Ramos (cell line): ENCODE results near the gene EVX2.

Experiments
- in situ Hi-C: fragments of 300-500 bp; cut with MboI; formaldehyde crosslinking; loops from one replicate; pipeline ENCODE4 v1.14.3; 2022; ENCODE audit warnings: low sequenced_read_pairs; ENCODE audit not compliant: unreplicated experiment

The EVX2 gene

DNA sequence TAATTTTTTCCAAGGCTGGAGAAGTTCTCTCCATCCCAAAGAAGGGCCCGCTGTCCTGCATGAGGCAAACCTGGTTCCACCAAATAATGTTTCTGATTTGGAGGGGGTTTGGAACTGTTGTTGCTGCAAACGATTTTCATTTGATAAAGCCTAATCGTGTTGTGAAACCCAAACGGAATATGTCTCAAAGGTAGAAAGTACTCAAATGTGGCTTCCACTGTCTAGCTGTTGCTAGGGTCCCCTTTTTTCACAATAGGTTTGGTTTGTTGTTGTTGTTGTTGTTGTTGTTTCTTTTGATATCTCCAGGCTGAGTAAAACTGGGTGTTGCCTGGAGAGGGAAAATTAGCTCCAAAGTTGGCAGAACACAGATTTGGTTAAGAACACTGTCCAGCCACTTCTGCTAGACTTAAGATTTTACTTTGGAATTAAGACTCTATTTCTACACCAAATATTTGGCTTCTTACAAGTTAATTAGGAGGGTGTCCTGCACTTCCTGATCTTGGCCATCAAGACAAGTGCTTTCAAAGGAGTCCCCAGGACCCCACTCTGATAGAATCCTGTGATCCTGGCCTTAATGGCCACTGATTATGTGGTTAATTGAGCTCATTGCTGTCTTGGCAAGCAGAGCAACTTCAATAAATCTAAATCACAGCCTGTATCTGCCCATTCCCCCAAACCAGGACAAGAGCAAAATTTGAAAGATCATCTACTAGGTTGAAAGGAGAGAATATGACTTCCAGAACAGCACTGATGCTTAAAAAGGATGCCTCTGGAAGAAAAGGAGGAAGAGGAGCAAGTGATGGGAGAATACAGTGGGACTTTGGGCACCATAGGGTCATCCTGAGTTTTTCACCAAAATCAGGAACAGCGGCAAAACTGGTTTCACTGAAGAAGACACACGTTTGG is 5.4 kb upstream of the EVX2 start:
- in situ Hi-C loops, result no loop called here

DNA sequence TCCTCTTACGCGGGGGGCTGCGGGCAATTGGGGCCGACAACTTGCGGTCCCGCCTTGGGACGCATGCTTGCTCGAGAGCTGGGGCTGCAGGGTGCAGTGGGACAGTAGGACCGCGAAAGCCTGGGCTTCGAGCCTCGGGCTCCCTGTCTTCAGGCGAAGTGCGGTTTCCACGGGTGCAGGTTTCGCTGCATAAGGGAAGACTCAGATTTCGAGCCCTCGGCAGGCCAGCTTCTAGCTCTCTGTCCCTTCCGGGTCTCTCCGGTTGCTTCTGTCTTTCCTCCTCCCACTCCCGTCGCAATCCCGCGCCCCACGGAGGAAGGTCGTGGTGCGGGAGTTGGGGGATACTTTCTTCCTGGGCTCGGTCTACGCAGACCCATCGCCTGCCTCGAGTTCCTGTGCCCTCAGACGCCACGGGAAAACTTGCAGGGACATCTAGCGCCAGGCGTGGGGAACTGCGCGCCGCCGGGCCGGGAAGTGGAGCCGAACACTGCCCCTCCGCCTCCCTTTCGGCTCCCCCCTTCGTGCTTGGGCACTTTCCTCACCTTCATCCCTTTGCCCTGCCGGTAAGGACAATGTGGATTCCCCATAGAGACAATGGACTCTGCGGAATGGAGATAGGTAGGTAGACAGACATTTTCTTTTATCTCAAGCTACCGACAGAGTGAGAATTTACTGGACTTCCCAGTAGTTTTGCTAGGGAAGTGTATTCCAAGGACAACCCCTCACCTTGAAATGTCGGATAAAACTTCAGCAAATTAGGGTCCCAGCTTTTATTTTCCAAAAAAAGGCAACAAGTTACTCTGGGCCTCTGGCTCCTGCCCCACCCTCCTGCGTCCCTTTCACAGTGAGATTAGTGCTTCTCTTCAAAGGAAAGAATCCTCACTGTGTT is 4.5 kb upstream of the EVX2 start:
- in situ Hi-C loops, result no loop called here

DNA sequence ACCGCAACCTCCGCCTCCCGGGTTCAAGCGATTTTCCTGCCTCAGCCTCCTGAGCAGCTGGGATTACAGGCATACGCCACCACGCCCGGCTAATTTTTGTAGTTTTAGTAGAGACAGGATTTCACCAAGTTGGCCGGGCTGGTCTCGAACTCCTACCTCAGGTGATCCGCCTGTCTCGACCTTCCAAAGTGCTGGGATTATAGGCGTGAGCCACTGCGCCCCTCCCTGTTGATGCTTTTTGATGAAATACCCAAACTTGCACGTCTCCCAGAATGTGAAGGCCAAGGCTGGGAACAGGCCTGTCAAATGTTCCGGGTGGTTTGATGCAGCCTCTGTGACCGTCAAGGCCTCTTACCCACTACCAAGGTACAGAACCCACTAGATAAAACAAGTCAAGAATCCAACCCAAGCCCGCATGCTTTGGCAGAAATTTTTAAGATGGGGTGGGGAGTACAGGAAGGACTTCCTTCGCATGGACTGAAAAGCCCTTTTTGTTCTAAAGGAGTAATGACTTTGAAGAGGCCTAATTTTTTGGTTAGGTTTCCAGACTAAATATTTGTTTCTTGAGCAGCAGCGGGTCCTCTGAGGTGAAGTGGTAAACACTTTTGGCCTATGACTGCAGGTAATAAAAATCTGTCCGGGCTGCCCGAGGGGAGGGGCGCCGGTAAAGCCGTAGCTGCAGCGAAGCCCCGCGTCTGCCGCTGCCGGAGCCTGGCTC is 3.7 kb upstream of the EVX2 start:
- in situ Hi-C loops, result no loop called here

DNA sequence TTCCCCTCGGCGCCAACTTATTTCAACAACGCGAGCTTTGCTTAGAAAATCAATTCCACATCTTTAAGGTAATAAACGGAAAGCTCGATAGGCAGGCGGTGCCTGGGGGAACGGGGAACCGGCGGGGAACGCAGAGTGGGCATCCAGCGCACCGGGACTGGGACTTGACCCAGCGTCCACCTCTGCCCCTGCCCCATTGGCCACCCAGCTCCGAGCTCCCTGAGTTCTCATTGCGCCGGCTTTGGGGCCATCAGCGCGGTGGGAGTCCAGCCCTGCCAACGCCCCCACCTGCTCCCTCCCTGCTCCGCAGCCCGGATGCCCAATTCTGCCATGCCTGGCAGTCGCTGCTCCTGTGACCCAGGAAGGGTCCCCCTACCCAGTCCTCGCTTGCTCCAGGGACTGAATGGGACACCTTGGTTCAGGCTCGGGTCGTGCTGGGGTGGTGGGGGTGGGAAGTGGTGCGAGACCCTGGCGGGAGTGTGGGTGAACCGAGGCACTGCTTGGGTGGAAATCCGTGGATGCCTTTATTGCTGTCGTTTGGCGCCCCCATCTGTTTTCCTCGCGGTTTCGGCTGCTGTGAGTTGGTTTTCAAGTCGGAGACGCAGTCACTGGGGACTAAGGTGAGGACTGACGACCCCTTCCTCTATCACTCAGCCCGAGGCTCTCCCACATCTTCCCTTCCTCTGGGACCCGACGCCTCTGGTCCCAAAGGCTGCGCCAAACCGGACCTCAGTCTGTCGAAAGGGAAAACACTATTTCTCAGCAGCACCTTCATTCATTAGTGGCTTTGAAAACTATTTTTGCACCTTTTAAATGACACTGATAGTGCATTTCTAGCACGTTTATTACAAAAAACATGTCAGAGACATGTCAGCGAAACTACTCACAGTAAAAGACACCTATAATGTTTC is 2.4 kb upstream of the EVX2 start:
- in situ Hi-C loops, result no loop called here

DNA sequence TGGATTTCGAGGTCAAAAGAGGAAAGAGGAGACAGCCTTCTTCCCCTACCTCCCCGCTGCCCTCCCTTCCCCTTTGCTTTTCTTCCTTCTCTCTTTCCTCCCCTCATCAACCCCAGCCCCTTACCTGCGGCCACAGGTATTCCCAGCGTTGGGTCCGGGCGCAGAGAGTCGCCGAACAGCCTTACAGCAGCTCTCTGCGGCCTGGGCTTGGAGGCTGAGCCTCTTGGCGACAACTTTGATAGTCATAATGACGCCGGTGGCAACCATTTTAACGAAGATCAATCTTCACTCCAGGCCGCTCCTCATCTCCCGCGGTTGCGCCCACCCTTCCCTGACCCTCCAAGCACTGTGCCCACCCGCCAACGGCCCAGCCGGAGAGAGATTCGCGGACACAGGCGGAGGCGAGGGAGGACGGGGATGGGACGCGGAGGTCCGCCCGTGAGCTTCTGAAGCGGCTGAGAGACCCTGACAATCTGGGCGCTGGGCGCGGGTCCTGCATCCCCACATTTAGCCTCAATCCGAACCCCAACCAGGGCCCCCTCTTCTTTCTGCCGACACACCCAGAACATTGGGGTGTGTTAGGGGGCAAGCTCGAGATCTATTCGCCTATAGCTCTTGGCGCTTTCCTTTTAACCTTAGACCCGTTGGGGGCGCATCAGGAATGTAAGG is 1.5 kb upstream of the EVX2 start:
- in situ Hi-C loops, result no loop called here

DNA sequence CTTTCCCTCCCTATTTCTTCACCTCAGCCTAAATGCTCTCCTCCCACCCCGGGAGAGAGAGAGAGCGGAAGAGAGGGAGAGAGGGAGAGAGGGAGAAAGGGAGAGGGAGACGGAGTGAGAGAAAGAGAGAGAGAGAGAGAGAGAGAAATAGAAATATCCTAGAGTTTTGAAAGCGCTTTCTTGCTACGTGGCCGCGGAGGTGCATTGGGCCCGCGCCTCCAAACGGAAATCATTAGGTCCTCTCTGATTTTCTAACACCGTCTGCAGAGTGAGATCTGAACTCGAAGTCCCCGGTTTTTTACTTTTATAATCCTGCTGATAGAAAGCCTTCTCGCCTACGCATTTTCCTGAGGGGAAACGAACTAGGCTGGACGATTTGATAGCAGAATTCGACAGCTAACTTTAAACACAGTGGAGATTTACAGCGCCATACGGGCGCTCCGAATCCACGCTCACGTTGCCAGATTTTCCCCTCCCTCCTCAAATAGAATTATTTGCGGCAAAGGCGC is 903 bp upstream of the EVX2 start:
- in situ Hi-C loops, result no loop called here

DNA sequence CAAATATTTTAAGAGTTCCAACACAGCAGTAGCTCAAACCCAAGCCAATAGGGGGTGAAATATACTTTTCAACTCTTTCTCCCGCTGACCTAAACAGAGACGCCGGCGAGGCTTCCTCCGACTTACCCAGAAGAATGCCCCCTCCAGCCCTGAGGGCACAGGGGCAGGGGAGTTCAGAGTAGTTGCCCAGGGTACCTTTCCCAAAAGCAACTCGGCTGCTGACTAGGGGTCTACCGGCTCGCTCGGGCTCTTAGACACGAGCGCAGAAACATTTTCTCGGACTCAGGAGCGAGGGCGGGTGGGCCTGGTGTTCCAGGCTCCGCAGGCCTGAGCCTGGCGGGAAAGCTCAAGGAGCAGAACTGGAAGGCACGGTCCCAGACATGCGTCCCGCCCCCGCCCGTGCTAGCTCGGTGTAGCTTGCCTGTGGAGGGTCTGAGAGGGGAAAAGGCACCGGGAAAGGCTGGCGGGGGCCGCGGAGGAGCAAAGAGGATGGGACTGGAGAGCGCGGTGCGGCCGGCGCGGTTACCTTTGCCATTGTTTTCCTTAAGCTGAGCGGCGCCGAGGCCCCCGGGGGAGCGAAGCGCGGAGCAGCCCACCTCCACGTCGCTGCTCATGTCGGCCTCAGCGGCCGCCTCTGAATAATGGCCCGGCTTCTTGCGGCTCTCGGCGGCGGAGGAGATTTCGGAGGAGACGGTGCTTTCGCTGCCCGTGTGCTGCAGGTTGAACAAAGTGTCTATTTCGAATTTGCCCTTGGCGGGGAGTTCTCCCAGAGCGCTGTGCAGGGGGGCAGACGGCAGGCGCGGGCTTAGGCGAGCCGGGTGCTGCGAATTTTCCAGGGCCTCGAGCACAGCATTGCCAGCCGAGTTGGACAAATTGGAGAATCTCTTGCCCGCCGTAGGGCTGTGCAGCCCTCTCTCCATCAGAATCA is 674 bp downstream of the EVX2 start:
- in situ Hi-C loops, result no loop called here

DNA sequence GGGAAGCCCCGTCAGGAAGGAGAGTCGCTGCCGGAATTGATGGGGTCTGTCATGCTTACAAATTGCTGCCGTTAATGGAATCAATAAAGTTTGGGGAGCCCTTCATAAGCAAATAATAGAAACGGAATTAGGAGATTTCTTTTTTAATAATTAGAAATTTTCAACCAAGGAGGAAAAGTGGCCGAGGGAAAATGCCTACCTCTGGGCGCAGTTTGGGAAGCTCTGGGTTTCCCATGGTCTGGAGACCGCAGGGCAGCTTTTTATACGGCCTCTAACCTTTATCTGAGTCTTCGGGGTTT is 1.3 kb downstream of the EVX2 start:
- in situ Hi-C loops, result no loop called here

DNA sequence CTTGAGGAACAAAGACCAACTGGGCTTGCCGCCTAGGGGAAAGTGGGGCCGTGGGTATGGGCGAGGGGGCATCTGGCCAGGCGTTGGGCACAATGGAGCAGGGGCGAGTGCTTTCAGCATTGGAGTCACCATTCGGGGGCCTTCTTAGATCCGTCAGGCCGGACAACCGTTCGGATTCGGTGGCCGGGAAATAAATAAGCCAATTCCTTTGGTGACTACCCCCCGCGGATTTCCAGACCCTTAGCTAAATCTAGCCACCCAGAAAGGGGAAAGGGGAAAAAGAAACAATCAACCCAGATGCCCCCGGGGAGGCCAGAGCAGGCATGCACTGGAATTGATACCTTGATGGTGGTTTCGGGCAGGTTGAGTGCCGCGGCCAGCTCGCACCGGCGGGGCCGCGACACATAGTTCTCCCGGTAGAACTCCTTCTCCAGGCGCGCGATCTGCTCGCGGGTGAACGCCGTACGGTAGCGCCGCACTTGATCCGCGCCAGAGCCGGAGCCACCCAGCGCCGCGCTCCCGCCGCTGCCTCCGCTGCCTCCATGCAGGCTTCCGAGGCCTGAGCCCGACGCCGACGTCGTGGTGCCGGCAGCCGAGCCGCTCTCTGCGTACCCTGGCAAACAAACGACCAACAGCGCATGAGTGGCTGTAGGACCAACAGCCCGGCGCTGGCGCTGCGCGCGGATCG is 1.8 kb downstream of the EVX2 start:
- in situ Hi-C loops, result no loop called here

DNA sequence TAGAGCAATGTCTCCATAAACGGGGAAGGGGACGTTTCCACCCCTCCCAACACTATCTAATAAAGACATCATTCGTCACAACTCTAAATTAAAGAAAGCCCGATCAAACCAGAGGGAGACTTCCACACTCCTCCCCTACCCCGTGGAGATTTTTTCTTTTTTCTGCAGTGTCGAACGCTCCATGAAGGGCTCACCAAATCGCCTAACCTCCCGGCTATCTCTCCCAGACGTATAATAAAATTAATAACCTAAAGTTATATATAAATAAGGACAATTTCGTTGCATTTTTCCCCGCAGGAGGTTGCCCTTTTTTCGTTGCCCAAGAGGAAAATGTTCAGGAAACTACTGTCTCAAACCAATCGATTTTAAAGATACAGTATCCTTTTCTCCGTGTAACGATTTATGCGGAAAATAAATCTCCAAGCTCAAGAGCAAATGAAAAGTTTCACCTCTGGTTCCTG is 2.4 kb downstream of the EVX2 start:
- in situ Hi-C loops, result no loop called here

DNA sequence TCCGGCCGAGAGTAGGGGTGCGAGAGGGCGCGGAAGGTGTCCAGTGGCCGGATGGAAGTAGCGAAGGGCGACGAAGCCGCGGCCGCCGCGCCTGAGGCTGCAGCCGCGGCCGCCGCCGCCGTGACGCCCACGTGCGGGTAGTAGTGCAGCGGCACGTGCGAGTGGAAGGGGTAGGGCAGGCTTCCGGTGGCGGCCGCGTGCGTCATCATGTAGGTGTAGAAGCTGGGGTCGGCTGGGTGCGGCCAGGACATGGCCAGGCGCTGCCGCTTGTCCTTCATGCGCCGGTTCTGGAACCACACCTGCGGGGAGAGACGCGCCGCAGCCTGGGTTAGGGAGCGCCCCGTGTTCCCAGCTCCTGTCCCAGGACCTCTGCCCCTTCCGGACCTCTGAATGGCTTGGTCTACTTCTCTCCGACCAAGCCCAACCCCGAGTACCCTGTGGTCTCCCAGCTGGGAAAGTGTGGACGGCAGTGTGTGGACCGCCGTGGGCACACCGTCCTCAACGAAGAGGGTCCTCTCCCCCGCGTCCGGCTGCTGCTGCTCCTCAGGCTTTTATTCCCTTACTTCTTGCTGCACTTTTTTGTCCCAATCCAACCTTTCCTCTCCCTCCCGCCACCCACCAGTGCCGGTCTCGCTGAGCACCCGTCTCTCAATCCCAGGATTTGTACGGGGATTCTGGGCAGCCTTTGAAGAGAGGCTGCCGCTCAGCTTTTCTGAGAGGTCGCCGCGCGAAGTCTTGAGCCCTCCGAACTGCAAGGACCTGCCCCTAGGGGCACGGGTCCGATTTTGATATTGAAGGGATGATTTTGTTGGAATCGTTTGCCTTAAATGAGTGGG is 3.0 kb downstream of the EVX2 start:
- in situ Hi-C loops, result no loop called here

DNA sequence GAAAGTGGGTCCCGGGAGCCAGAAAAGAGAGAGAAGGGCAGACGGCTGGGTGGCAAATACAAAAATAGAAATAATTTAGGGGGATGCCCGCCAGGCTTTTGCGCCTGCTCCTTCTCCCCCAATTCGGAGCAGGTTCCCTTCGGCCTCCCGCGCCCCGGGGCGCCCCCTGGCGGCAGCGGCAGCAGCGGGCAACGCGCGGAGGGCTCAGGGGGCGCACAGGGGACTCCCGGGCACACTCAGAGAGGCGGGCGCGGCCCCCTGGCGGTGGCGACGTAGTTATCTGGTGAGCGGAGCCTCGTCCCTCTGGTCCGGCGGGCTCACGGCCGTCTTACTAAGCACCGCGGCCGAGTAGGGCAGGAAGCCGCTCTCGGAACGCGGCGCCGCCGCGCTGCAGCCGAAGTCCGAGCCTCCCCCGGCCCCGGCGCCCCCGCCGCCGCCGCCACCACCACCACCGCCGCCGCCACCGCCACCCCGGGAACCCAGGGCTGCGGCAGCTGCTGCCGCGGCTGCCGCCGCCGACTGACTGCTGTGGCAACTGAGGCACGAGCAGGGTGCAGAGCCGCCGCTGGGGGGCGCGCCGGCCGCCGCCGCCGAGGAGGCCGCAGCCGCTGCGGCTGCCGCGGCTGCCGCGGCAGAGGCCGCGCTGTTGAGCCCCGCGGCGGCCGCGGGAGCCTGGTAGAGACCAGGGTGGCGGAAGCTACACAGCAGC is 3.8 kb downstream of the EVX2 start:
- in situ Hi-C loops, result no loop called here

DNA sequence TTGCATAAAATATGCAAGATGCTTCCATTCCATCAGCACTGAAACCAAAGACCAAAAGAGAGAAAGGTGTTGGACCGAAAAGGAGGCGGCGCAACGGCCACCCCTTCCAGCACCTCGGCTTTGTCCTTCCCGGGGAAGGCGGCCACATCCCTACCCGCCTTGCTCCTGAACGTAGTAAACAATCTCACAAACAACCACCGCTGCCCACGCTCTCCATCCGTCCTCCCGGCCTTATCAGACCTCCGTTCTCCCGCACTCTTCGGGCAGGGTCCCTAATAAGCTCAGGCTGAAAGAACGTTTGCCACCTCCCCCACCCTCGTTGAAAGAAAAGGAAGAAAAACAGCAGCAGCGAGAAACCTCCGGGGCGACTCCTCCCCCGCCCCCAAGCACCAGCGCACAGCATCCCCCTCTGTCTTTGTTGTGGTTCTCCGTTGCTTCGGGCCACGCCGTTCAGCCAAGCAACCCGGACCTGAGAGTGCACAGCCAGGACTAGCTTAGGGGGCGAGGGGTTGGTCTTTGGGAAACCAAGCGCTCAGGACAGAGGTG is 4.4 kb downstream of the EVX2 start:
- in situ Hi-C loops, result no loop called here

DNA sequence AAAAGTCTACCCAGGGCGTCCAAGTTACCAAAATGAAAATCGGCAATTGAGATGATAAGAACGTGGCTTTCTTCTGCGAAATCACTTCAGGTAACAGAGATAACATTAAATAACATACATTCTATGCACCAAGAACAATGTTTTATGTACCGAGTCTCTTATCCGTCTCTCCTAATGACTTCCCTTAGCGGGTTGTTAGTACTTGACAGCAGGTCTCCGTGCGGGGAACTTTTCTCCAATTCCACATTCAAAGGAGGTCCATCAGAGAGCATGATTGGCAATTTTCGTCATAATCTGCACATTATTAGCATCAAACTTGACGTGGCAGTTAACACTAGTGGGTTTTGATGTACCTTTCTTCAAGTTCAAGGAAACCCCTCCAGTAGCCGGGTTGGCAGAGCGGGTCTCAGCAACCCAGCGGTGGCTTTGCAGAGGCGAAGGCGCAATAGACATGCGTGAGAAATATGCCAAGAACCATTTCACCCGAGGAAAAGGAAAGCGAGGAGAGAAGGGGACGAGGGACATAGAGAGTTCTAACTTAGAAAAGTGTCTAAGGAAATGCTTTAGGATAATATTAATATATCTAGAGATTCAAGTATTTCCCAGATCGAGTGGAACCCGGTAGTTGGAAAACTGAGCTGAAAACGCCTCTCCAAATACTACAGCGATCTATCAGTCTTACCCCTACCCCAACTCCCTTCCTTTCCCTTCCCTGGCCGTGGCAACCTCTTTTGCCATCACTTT is 5.0 kb downstream of the EVX2 start:
- in situ Hi-C loops, result no loop called here

DNA sequence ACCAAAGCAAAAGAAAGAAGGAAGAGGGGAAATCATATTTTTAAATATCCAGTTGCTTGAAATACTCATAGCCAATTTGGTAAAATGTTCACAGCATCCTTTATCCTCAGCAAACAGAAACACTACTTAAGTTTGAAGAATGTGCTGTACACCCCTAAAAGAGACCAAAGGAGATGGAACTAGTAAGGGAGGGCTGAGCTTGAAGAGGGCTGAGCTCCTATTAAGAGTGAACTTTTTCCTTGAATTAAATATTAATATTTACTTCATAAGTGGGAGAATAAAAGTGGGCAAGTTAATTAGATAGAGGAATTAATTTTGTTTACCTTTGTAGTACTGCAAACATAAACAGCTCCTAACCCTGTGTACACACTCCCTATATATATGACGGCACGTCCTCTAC is 7.0 kb downstream of the EVX2 start:
- in situ Hi-C loops, result no loop called here
